ENCODE results near the gene CLK4. TPM values are rescaled to one million over a fixed set of nuclear protein-coding genes. Genes with fewer than 3 reads are reported as not detected.

CLK4 gene
- total and polyA plus RNA-seq, 2 of the 8 experiments (the other 6 are each of a cell fraction or from before 2014, with no cell fraction given) = 8.1 to 12.6 TPM

DNA sequence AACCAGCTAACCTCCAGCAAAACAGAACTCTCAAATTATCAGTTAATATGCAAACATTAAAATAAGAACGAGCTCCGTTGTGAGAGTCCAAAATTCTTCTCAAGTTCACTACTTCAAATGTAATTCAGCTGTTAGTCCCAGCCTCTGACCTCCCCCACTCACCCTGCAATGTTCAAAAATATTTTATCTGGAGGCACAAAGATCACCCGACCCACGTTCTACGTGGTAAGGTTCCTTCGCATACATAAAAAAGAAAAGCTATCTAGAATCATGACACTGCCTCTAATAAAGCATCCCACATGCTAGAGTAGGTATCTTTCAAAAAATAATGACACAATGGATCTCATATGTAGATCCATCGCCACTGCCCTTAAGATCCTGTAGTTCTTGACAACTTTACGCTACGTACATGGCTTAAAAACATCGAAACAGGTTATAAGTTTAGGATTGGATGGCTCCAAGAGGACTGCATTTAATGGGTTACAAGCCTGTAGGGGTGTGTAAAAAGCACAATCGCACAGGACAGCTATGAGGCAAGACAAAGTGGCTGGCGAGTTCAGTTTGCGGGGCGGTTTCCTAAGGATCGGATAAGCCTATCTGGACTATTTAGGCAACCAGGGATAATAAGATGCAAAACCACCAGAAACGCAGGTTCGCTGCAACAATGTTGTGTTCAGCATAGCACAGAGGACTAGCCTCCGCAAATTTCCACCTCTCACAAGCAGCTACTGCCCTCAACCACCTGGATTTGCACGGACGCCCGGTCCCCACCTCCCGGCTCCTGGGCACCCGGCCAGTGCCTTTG is 969 bp downstream of the CLK4 start:
- no peak overlapping the region for H2BK120ac ChIP-seq (replicated peaks; ENCODE audit: low read depth, low read length)
- H4K5ac ChIP-seq (ENCODE audit: insufficient read length, low read depth, low read length) = no peak overlapping the region
- ChIA-PET CTCF (ENCODE audit: partially characterized antibody) (interaction anchor here (0.6 to 1.1 kb wide), 3 partner anchors 13 to 165 kb away, joined by 3 read pairs; no protein-coding TSS in a partner anchor), POLR2A (ENCODE audit: partially characterized antibody) (interaction anchor here (0.6 to 4.6 kb wide), 17 partner anchors 12 to 446 kb away, joined by 3 to 18 read pairs (median 3); partner anchors contain the start of genes COL23A1 and ZNF354A)
- H3K4me3 ChIP-seq (ENCODE audit: extremely low read depth in 1 of 4, insufficient read depth in 2 of 4, low read depth in 3 of 4, low read length in 4 of 4) = peak overlapping the region; percentile 81 to 98 (median 93)
- peak overlapping the region; percentile 61 for H3K4ac ChIP-seq (replicated peaks; ENCODE audit: insufficient read length, low read depth, low read length)
- peak overlapping the region; percentile 81; the same call in 1 of the 2 replicates for H4K8ac ChIP-seq (ENCODE audit: extremely low read depth, insufficient read depth, low read length)
- peaks cover 0 to 14% (median 4%) of the 10 kb centered on the region in 4 experiments; a peak in 5 of 8 replicates for H3K36me3 ChIP-seq (ENCODE audit: control insufficient read depth in 2 of 4, insufficient read depth in 4 of 4, low read length in 3 of 4)
- peak overlapping the region; percentile 10; the same call in 1 of the 2 replicates for H2BK12ac ChIP-seq (ENCODE audit: low read depth, low read length)
- peaks cover 0 to 3% of the 10 kb centered on the region in 2 experiments for H4K20me1 ChIP-seq (replicated peaks in 1 of 2; ENCODE audit: control insufficient read depth in 1 of 2, insufficient read depth in 2 of 2, low read length in 2 of 2)
- no peaks in the 10 kb centered on the region for H3K9me3 ChIP-seq (ENCODE audit: insufficient read depth in 2 of 2, low read depth in 1 of 2, low read length in 1 of 2)
- H2AK5ac ChIP-seq (ENCODE audit: low read depth, low read length) = no peak overlapping the region
- H3K79me2 ChIP-seq (ENCODE audit: control insufficient read depth in 1 of 2, insufficient read depth in 2 of 2, low read length in 2 of 2) = peaks cover 0 to 48% of the 10 kb centered on the region in 2 experiments; a peak in 3 of 4 replicates
- H3K56ac ChIP-seq (replicated peaks; ENCODE audit: insufficient read length, low read depth, low read length) = peak overlapping the region; percentile 24
- H2AFZ ChIP-seq (ENCODE audit: low read length) = no peak overlapping the region
- H2BK20ac ChIP-seq (ENCODE audit: low read length) = 0 out of 2 replicates have a peak overlapping the region, but pooled peaks have one; percentile 13
- peak overlapping the region; percentile 64 for H3K18ac ChIP-seq (ENCODE audit: extremely low read depth, low read length)
- 1% methylated on average over 23 of the region's 23 CpGs; no CpG with 5 or more reads in 1 of the 2 experiments for WGBS, 2 experiments (ENCODE audit: extremely low coverage in 1 of 2, insufficient coverage in 1 of 2, insufficient read length in 1 of 2, insufficient replicate concordance in 2 of 2, low coverage in 1 of 2, low lambda C conversion rate in 2 of 2, missing lambda C conversion rate in 1 of 2)
- no peak overlapping the region for H3K23ac ChIP-seq (ENCODE audit: insufficient read length)
- no peaks in the 10 kb centered on the region for H3K79me1 ChIP-seq (ENCODE audit: low read depth, low read length)
- H2BK5ac ChIP-seq (ENCODE audit: low read depth, low read length) = peak overlapping the region; percentile 72; the same call in 1 of the 2 replicates
- FAIRE-seq (no peak), DNase-seq (ENCODE audit: low read depth in 1 of 2, low spot score in 2 of 2) (no peak)
- H4K91ac ChIP-seq (replicated peaks; ENCODE audit: insufficient read length, low read length) = no peak overlapping the region
- H3K4me1 ChIP-seq (replicated peaks in 1 of 4; ENCODE audit: control insufficient read depth in 3 of 4, insufficient read depth in 4 of 4, low read length in 3 of 4) = peaks cover 0 to 8% (median 4%) of the 10 kb centered on the region in 4 experiments; a peak in 3 of 7 replicates
- TF ChIP-seq, protein P1, sequence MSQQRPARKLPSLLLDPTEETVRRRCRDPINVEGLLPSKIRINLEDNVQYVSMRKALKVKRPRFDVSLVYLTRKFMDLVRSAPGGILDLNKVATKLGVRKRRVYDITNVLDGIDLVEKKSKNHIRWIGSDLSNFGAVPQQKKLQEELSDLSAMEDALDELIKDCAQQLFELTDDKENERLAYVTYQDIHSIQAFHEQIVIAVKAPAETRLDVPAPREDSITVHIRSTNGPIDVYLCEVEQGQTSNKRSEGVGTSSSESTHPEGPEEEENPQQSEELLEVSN (IDR thresholded peaks at IDR 0.05) = 0 out of 2 replicates have a peak, but pooled peaks have one; percentile 1
- TF ChIP-seq EGR1 (IDR thresholded peaks at IDR 0.05; ENCODE audit: borderline replicate concordance, low read depth, low read length) = no peak
- TF ChIP-seq PHF8 (conservative IDR thresholded peaks at IDR 0.05; ENCODE audit: low read depth, low read length) = no peak
- peak; percentile 1 for TF ChIP-seq KDM4A (IDR thresholded peaks at IDR 0.05; ENCODE audit: low read depth, low read length, severe bottlenecking)
- TF ChIP-seq ASH2L (IDR thresholded peaks at IDR 0.05; ENCODE audit: low read length) = peak; percentile 54
- no peak for TF ChIP-seq SP1 (IDR thresholded peaks at IDR 0.05; ENCODE audit: low read depth, low read length)
- no peak for TF ChIP-seq SP4 (IDR thresholded peaks at IDR 0.05; ENCODE audit: low read length)
- H2BK15ac ChIP-seq (ENCODE audit: low read length) = no peak overlapping the region
- H3K4me2 ChIP-seq (ENCODE audit: insufficient read depth in 1 of 2, low read depth in 2 of 2, low read length in 2 of 2) = peak overlapping the region; percentile 80 to 89
- H3K27ac ChIP-seq (ENCODE audit: low read depth, low read length) = peak overlapping the region; percentile 90
- no peaks in the 10 kb centered on the region; a peak in 1 of 7 replicates for H3K27me3 ChIP-seq (replicated peaks in 1 of 4; ENCODE audit: control insufficient read depth in 3 of 4, extremely low read depth in 1 of 4, insufficient read depth in 3 of 4, low read length in 3 of 4)
- H3K14ac ChIP-seq (ENCODE audit: insufficient read length) = no peak overlapping the region
- peak overlapping the region; percentile 88 to 96 (median 93) for H3K9ac ChIP-seq (replicated peaks in 1 of 4; ENCODE audit: extremely low read depth in 1 of 4, low read depth in 3 of 4, low read length in 3 of 4)
- peaks cover 7% of the 10 kb centered on the region for H3K23me2 ChIP-seq (ENCODE audit: low read depth, low read length)

Data from H1 (cell line).